ENCODE results near the gene PGAM5.

PGAM5 gene

DNA sequence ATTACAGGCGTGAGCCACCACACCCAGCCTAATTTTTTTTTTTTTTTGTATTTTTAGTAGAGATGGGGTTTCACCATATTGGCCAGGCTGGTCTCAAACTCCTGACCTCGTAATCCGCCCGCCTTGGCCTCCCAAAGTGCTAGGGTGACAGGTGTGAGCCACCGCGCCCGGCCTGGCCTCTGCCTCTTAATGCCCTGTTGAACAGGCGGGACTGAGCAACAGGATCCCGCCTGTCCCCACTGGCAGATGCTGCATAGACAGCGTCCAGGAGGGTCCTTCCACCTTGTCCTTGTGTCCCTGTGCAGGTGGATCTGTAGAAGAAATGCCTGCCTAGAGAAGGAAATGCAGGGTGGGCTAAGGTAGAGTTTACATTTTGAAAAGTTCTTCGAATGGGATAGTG, 5.7 kb downstream of the PGAM5 start:
- TF ChIP-seq, protein P1, sequence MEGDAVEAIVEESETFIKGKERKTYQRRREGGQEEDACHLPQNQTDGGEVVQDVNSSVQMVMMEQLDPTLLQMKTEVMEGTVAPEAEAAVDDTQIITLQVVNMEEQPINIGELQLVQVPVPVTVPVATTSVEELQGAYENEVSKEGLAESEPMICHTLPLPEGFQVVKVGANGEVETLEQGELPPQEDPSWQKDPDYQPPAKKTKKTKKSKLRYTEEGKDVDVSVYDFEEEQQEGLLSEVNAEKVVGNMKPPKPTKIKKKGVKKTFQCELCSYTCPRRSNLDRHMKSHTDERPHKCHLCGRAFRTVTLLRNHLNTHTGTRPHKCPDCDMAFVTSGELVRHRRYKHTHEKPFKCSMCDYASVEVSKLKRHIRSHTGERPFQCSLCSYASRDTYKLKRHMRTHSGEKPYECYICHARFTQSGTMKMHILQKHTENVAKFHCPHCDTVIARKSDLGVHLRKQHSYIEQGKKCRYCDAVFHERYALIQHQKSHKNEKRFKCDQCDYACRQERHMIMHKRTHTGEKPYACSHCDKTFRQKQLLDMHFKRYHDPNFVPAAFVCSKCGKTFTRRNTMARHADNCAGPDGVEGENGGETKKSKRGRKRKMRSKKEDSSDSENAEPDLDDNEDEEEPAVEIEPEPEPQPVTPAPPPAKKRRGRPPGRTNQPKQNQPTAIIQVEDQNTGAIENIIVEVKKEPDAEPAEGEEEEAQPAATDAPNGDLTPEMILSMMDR (IDR thresholded peaks at IDR 0.05): no peak
- peaks cover 36% of the 10 kb centered on the region for H3K36me3 ChIP-seq
- no peak overlapping the region for H3K27ac ChIP-seq

DNA sequence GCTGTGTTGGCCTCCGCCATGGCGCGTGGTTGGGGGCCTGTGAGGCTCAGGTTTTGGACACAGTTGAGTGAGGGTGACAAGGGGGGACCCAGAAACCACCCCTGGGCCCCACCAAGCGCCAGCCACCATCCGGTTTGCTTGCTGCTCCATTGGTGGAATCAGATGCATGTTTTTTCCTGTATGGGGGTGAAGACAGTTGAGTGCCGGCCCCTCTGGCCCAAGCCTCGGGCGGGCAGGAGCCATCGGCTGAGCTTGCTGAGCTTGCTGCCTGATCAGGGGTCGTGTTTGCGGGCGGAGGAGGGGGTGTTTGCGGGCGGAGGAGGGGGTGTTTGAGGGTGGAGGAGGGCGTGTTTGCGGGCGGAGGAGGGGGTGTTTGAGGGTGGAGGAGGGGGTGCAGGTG, 6.4 kb downstream of the PGAM5 start:
- TF ChIP-seq, protein P1 (IDR thresholded peaks at IDR 0.05): no peak
- H3K36me3 ChIP-seq: peaks cover 38% of the 10 kb centered on the region

More for the DNA sequence above, 5.7 kb downstream of the PGAM5 start:
- H3K4me1 ChIP-seq (ENCODE audit: control insufficient read depth in 1 of 2, insufficient read depth in 1 of 2, low read depth in 1 of 2, low read length in 1 of 2): peaks cover 6% of the 10 kb centered on the region in 2 experiments
- H3K4me3 ChIP-seq (ENCODE audit: low read depth in 1 of 2, low read length in 1 of 2): no peak overlapping the region
- no peaks in the 10 kb centered on the region for H3K9me3 ChIP-seq
- no peaks in the 10 kb centered on the region for H3K27me3 ChIP-seq

DNA sequence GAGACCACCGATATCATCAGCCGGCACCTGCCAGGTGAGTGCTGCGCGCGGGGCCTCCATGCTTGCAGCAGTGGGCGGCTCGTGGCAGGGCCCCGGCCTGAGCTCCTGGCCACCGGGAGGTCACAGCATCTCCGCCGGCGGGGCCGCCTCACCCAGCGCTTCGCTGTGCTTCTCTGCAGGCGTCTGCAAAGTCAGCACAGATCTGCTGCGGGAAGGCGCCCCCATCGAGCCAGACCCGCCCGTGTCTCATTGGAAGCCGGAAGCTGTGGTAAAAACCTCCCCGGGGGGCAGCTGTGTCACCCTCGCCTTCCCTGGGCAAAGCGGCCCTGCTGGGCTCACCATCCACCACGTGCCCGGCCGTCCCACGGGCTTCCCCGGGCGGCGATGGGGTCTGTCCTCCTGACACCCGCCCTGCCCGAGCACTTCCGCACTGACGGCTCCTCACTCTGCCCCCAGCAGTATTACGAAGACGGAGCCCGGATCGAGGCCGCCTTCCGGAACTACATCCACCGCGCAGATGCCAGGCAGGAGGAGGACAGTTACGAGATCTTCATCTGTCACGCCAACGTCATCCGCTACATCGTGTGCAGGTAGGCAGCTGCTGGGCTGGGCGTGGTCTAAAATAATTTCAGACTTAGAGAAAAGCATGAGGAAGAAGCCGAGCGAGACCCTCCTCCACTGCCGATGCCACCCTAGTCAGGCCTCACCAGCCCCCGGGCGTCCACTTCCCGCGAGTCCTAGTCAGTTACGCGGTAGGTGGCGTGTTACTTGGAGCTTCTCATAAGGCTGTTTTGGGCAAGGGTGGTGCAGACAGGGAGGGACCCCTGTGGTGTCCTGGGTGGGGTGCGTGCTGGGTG, 7.1 kb downstream of the PGAM5 start:
- Histone ChIP-seq H3K4me1 (ENCODE audit: control insufficient read depth in 1 of 2, insufficient read depth in 1 of 2, low read depth in 1 of 2, low read length in 1 of 2) (no peaks in the 10 kb centered on the region), H3K27ac (no peak overlapping the region), H3K27me3 (no peaks in the 10 kb centered on the region), H3K4me3 (ENCODE audit: low read depth in 1 of 2, low read length in 1 of 2) (no peak overlapping the region), H3K9me3 (no peaks in the 10 kb centered on the region), H3K36me3 (peaks cover 44% of the 10 kb centered on the region)
- TF ChIP-seq, protein P1 (IDR thresholded peaks at IDR 0.05): no peak

More for the DNA sequence above, 6.4 kb downstream of the PGAM5 start:
- H3K27ac ChIP-seq: no peak overlapping the region
- no peaks in the 10 kb centered on the region for H3K4me1 ChIP-seq (ENCODE audit: control insufficient read depth in 1 of 2, insufficient read depth in 1 of 2, low read depth in 1 of 2, low read length in 1 of 2)
- H3K9me3 ChIP-seq: no peaks in the 10 kb centered on the region
- no peaks in the 10 kb centered on the region for H3K27me3 ChIP-seq
- H3K4me3 ChIP-seq (ENCODE audit: low read depth in 1 of 2, low read length in 1 of 2): no peak overlapping the region

DNA sequence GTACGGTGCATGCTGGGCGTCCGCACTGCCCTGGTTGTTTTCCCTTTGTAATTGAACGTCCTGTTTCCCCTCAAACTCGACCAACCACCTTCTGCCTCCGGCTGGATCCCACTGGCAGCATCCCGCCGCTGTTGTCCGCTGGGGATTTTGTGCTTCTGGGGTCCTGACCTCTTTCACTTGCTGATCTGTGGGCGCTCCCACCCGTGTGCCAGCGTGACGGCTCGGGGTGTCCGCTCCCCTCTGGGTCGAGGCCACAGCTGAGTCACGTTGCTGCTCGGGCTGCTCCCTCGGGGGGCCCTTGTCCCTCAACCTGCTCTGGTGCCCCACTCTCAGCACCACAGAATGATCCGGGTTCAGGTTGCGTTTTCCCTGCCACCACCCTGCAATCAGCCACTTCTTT, 8.0 kb downstream of the PGAM5 start:
- peaks cover 53% of the 10 kb centered on the region for H3K36me3 ChIP-seq
- H3K27me3 ChIP-seq: no peaks in the 10 kb centered on the region
- TF ChIP-seq, protein P1 (IDR thresholded peaks at IDR 0.05): no peak
- H3K4me3 ChIP-seq (ENCODE audit: low read depth in 1 of 2, low read length in 1 of 2): no peak overlapping the region
- no peaks in the 10 kb centered on the region for H3K9me3 ChIP-seq
- no peaks in the 10 kb centered on the region for H3K4me1 ChIP-seq (ENCODE audit: control insufficient read depth in 1 of 2, insufficient read depth in 1 of 2, low read depth in 1 of 2, low read length in 1 of 2)
- no peak overlapping the region for H3K27ac ChIP-seq

GRCh38 chr12:132719141-132719953, 8.7 kb downstream of the PGAM5 start:
- TF ChIP-seq, protein P1 (IDR thresholded peaks at IDR 0.05): no peak
- Histone ChIP-seq H3K36me3 (peaks cover 60% of the 10 kb centered on the region), H3K27ac (no peak overlapping the region), H3K4me3 (ENCODE audit: low read depth in 1 of 2, low read length in 1 of 2) (no peak overlapping the region), H3K27me3 (no peaks in the 10 kb centered on the region), H3K4me1 (ENCODE audit: control insufficient read depth in 1 of 2, insufficient read depth in 1 of 2, low read depth in 1 of 2, low read length in 1 of 2) (no peaks in the 10 kb centered on the region), H3K9me3 (no peaks in the 10 kb centered on the region)
